Measurements from ENCODE around the gene EDA. TPM values are rescaled to one million over a fixed set of nuclear protein-coding genes. Genes with fewer than 3 reads are reported as not detected.

Gene EDA
- total RNA-seq, 1 donor: 0.09 TPM

DNA sequence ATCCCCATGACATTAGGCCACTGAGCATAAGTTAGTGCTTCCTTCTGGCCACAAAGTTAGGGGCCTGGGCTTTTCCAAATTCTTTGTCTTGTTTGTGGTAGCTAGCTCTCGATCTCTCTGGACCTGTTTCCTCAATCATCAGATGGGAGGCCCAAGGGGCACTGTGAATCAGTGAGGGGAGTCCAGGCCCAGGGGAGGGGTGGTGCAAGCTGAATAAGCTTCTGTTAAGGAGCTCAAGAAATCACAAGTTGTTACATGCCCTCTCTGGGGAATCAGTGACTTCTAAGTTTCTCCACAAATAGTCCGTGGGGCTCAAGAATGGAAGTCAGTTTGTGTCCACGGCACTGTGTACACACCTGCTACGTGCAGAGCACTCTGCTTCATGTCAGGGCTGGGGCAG, 418.7 kb downstream of the EDA start:
- no peak overlapping the region for H3K4me3 ChIP-seq (ENCODE audit: low read depth, low read length)
- TF ChIP-seq, protein P1, sequence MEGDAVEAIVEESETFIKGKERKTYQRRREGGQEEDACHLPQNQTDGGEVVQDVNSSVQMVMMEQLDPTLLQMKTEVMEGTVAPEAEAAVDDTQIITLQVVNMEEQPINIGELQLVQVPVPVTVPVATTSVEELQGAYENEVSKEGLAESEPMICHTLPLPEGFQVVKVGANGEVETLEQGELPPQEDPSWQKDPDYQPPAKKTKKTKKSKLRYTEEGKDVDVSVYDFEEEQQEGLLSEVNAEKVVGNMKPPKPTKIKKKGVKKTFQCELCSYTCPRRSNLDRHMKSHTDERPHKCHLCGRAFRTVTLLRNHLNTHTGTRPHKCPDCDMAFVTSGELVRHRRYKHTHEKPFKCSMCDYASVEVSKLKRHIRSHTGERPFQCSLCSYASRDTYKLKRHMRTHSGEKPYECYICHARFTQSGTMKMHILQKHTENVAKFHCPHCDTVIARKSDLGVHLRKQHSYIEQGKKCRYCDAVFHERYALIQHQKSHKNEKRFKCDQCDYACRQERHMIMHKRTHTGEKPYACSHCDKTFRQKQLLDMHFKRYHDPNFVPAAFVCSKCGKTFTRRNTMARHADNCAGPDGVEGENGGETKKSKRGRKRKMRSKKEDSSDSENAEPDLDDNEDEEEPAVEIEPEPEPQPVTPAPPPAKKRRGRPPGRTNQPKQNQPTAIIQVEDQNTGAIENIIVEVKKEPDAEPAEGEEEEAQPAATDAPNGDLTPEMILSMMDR (IDR thresholded peaks at IDR 0.05; ENCODE audit: insufficient read depth, low read length): no peak

DNA sequence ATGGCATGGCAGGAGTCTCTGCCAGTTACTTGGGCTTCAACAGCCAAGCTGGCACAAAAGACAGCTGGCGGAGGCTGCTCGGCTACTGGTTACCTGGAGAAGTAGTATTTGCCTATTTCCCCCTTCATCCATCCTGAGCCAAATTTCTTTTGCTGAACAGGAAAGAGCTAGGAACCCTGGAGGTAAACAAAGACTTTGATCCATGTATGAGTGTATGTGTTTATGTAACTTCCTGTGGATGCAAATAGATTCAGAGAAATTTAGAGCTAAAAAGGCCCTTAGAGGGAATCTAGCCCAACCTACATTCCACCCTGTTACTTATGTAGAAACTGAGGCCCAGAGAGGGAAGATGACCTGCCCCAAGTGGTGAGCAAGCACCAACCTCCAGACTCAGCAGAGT, 422.6 kb downstream of the EDA start:
- TF ChIP-seq, protein P1 (IDR thresholded peaks at IDR 0.05; ENCODE audit: insufficient read depth, low read length): no peak
- no peak overlapping the region for H3K4me3 ChIP-seq (ENCODE audit: low read depth, low read length)
- DNase-seq (ENCODE audit: low read depth): no peak

More for the DNA sequence above, 418.7 kb downstream of the EDA start:
- DNase-seq (ENCODE audit: low read depth): no peak

DNA sequence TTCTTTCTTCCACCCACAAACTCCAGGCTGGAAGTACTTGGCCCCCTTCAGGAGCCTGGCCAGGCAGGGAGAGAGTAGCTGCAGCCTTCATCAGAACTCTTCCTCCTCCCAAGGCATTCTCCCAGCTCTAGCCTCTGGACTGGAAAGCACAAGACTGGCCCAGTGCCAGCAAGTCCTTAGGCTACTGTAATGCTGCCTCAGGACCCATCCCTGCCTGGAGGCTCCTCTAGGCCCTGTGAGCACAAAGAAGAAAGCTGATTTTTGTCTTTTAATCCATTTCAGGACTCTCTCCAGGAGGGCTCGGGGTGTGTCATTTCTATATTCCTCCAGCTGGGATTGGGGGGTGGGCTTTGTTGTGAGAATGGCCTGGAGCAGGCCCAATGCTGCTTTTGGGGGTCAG, 423.0 kb downstream of the EDA start:
- H3K4me3 ChIP-seq (ENCODE audit: low read depth, low read length): no peak overlapping the region
- TF ChIP-seq, protein P1 (IDR thresholded peaks at IDR 0.05; ENCODE audit: insufficient read depth, low read length): no peak
- DNase-seq (ENCODE audit: low read depth): no peak

DNA sequence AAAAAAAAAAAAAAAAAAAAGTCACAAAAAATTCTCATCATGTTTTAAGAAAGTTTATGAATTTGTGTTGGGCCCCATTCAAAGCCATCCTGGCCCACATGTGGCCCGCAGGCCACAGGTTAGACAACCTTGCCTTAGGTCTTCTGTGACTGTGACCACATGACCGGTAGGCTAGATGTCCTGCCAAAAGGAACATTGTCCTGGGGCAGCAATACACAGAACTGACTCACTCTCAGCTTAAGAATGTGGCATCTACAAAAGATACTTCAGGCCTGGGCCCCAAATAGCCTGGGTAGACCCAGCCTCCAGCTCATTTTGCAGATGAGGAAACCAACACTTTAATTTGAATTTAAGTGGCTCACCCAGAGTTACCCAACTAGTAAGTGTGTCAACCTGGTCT, 423.8 kb downstream of the EDA start:
- no peak for DNase-seq (ENCODE audit: low read depth)
- H3K4me3 ChIP-seq (ENCODE audit: low read depth, low read length): no peak overlapping the region
- TF ChIP-seq, protein P1 (IDR thresholded peaks at IDR 0.05; ENCODE audit: insufficient read depth, low read length): no peak

DNA sequence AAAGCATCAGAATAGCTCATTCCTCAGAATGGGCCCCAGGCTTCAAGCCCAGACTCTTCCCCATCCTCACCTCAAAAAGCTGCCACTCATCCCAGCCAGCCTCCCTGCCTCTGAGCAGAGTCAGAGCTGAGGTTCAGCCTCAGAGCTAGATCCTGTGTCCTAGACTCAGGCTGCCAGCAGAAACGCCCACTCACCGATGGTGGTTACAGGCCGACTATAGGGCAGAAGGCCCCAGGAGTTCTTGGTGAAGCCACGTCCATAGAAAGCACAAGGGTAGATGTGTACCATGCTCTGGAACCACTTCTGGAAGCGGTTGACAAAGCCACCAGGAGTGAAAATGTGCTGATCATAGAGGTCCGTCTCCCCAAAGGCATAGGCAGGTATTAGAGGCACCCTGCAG, 426.1 kb downstream of the EDA start:
- no peak overlapping the region for H3K4me3 ChIP-seq (ENCODE audit: low read depth, low read length)
- DNase-seq (ENCODE audit: low read depth): no peak
- TF ChIP-seq, protein P1 (IDR thresholded peaks at IDR 0.05; ENCODE audit: insufficient read depth, low read length): no peak

DNA sequence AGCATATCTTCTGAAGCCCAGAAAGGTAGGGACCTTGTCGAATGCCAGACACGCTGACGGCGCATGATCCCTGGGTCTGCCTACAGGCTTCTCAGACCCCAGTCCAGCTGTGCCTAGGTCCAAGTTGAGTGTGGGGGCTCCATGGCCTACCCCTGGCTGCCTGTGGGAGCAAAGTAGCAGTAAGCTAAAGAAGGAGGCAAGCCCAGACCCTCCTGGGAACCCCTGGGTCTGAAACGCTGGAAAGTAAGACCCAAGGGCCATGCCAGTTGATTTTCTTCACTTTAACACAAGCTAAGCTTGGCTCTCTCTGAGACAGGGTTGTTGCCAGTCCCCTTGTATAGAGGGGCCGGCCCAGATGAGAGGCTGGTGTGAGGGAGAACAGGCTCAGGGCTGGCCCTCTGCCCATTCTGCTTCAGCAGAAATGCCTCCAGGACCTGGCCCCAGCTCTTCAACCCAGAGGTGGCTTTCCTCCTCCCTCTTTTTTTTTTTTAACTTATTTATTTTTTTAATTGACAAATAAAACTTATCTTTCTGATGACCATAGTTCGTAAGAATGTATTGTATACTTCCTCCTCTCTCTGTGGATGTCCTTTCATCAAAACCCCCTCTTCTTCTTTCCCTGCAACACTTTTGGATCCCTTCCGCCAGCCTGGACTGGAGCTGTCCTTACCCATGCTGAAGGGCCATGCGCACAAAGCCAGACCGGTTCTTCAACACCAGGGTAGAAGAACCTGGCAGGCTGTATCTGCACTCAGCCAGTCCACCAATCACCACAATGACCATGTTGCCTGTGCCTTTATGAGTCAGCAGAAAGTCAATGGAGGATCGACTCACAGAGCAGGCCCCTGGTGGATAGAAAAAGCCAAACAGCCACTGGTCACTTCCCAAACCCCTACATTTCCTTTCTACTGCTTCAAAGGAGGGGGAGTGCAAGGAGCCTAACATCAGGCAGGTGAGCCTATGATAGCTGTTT, 426.8 kb downstream of the EDA start:
- no peak for DNase-seq (ENCODE audit: low read depth)
- TF ChIP-seq, protein P1 (IDR thresholded peaks at IDR 0.05; ENCODE audit: insufficient read depth, low read length): no peak
- no peak overlapping the region for H3K4me3 ChIP-seq (ENCODE audit: low read depth, low read length)
